Adipocyte (in vitro differentiated cells): ENCODE results near the gene MGAT5.
A peak's percentile ranks its signal among the peaks of the same experiment; 100 is the strongest.

Experiments
- DNase-seq: peaks from one replicate; pipeline ENCODE4 v3.0.0-alpha.2; 2015; ENCODE audit warnings: low read depth
- H3K27me3 ChIP-seq: replicated peaks from 2 replicates; pipeline ENCODE4 v1.7.0; 2013; ENCODE audit warnings: mild to moderate bottlenecking, low read length, moderate library complexity; ENCODE audit not compliant: control insufficient read depth, insufficient read depth
- H3K36me3 ChIP-seq: 2 replicates; pipeline ENCODE4 v1.7.0; 2013; ENCODE audit warnings: low read length, mild to moderate bottlenecking, moderate library complexity; ENCODE audit not compliant: control insufficient read depth, insufficient read depth, severe bottlenecking
- H3K4me1 ChIP-seq: 2 replicates; pipeline ENCODE4 v1.7.0; 2013; ENCODE audit warnings: mild to moderate bottlenecking, low read length, moderate library complexity; ENCODE audit not compliant: control insufficient read depth, insufficient read depth
- H3K4me3 ChIP-seq: 2 replicates; pipeline ENCODE4 v1.7.0; 2013; ENCODE audit warnings: mild to moderate bottlenecking, low read length, moderate library complexity
- H3K9ac ChIP-seq: 2 replicates; pipeline ENCODE4 v1.7.0; 2013; ENCODE audit warnings: mild to moderate bottlenecking, low read length, moderate library complexity
- H3K9me3 ChIP-seq: 2 replicates; pipeline ENCODE4 v1.7.0; 2013; ENCODE audit warnings: mild to moderate bottlenecking, low read length, moderate library complexity; ENCODE audit not compliant: control insufficient read depth

Gene MGAT5

GRCh38 chr2:134361648-134362047, 107.8 kb downstream of the MGAT5 start:
- peaks cover 6% of the 10 kb centered on the region for H3K36me3 ChIP-seq
- H3K9me3 ChIP-seq = no peaks in the 10 kb centered on the region
- no peak overlapping the region for H3K4me3 ChIP-seq
- peaks cover 6% of the 10 kb centered on the region for H3K4me1 ChIP-seq
- H3K9ac ChIP-seq = no peak overlapping the region
- H3K27me3 ChIP-seq = no peaks in the 10 kb centered on the region
- no peak for DNase-seq

- Histone ChIP-seq H3K9me3 (no peaks in the 10 kb centered on the region), H3K9ac (no peak overlapping the region), H3K36me3 (peaks cover 6% of the 10 kb centered on the region), H3K4me3 (no peak overlapping the region), H3K4me1 (peaks cover 6% of the 10 kb centered on the region), H3K27me3 (no peaks in the 10 kb centered on the region)
- DNase-seq = no peak
Measured at GRCh38 chr2:134362152-134362668, 108.3 kb downstream of the MGAT5 start.

GRCh38 chr2:134362740-134363139, 108.9 kb downstream of the MGAT5 start:
- Histone ChIP-seq H3K9ac (no peak overlapping the region), H3K4me3 (no peak overlapping the region), H3K36me3 (peaks cover 6% of the 10 kb centered on the region), H3K27me3 (no peaks in the 10 kb centered on the region), H3K9me3 (no peaks in the 10 kb centered on the region), H3K4me1 (peaks cover 9% of the 10 kb centered on the region)
- DNase-seq = no peak

- DNase-seq = no peak
Measured at GRCh38 chr2:134365356-134365755, 111.5 kb downstream of the MGAT5 start.

GRCh38 chr2:134366359-134366758, 112.5 kb downstream of the MGAT5 start:
- H3K27me3 ChIP-seq = no peaks in the 10 kb centered on the region
- no peaks in the 10 kb centered on the region for H3K9me3 ChIP-seq
- H3K4me3 ChIP-seq = no peak overlapping the region
- no peak for DNase-seq
- peaks cover 11% of the 10 kb centered on the region for H3K4me1 ChIP-seq
- peaks cover 6% of the 10 kb centered on the region for H3K36me3 ChIP-seq
- no peak overlapping the region for H3K9ac ChIP-seq

More at GRCh38 chr2:134365356-134365755, 111.5 kb downstream of the MGAT5 start:
- H3K27me3 ChIP-seq = no peaks in the 10 kb centered on the region
- no peaks in the 10 kb centered on the region for H3K9me3 ChIP-seq
- no peak overlapping the region for H3K9ac ChIP-seq
- H3K36me3 ChIP-seq = peaks cover 6% of the 10 kb centered on the region
- peaks cover 11% of the 10 kb centered on the region for H3K4me1 ChIP-seq
- no peak overlapping the region for H3K4me3 ChIP-seq

- Histone ChIP-seq H3K9ac (no peak overlapping the region), H3K36me3 (peaks cover 6% of the 10 kb centered on the region), H3K4me3 (no peak overlapping the region), H3K27me3 (no peaks in the 10 kb centered on the region), H3K9me3 (no peaks in the 10 kb centered on the region), H3K4me1 (peaks cover 18% of the 10 kb centered on the region)
- DNase-seq = no peak
Measured at GRCh38 chr2:134367213-134367612, 113.3 kb downstream of the MGAT5 start.

- H3K4me1 ChIP-seq = peaks cover 28% of the 10 kb centered on the region
- peak; percentile 52 for DNase-seq
- no peaks in the 10 kb centered on the region for H3K36me3 ChIP-seq
- H3K9me3 ChIP-seq = no peaks in the 10 kb centered on the region
- H3K9ac ChIP-seq = no peak overlapping the region
- no peak overlapping the region for H3K4me3 ChIP-seq
- no peaks in the 10 kb centered on the region for H3K27me3 ChIP-seq
Measured at GRCh38 chr2:134368009-134368817, 114.3 kb downstream of the MGAT5 start.

- no peaks in the 10 kb centered on the region for H3K36me3 ChIP-seq
- no peaks in the 10 kb centered on the region for H3K9me3 ChIP-seq
- H3K4me1 ChIP-seq = peaks cover 28% of the 10 kb centered on the region
- no peak overlapping the region for H3K4me3 ChIP-seq
- no peaks in the 10 kb centered on the region for H3K27me3 ChIP-seq
- DNase-seq = no peak
- no peak overlapping the region for H3K9ac ChIP-seq
Measured at GRCh38 chr2:134369220-134369902, 115.5 kb downstream of the MGAT5 start.

- Histone ChIP-seq H3K9ac (no peak overlapping the region), H3K4me1 (peaks cover 28% of the 10 kb centered on the region), H3K9me3 (no peaks in the 10 kb centered on the region), H3K4me3 (no peak overlapping the region), H3K27me3 (no peaks in the 10 kb centered on the region), H3K36me3 (no peaks in the 10 kb centered on the region)
- no peak for DNase-seq
Measured at GRCh38 chr2:134370655-134371445, 117.0 kb downstream of the MGAT5 start.

GRCh38 chr2:134372141-134372540, 118.3 kb downstream of the MGAT5 start:
- no peaks in the 10 kb centered on the region for H3K36me3 ChIP-seq
- H3K9me3 ChIP-seq = no peaks in the 10 kb centered on the region
- no peak overlapping the region for H3K9ac ChIP-seq
- H3K4me1 ChIP-seq = peaks cover 28% of the 10 kb centered on the region
- H3K4me3 ChIP-seq = no peak overlapping the region
- no peak for DNase-seq
- H3K27me3 ChIP-seq = no peaks in the 10 kb centered on the region

GRCh38 chr2:134372611-134373131, 118.8 kb downstream of the MGAT5 start:
- peak; percentile 79 for DNase-seq
- no peaks in the 10 kb centered on the region for H3K27me3 ChIP-seq
- H3K4me1 ChIP-seq = peaks cover 25% of the 10 kb centered on the region
- no peak overlapping the region for H3K9ac ChIP-seq
- H3K9me3 ChIP-seq = no peaks in the 10 kb centered on the region
- no peaks in the 10 kb centered on the region for H3K36me3 ChIP-seq
- H3K4me3 ChIP-seq = no peak overlapping the region
